ENCODE results near the gene NDST1. TPM values are rescaled to one million over a fixed set of nuclear protein-coding genes. Genes with fewer than 3 reads are reported as not detected.

The NDST1 gene
- polyA plus RNA-seq, 2 of the 4 experiments (the other 2 are of a cell fraction), result 24.4 to 50.8 TPM

GRCh38 chr5:150499437-150499956 is 8.4 kb upstream of the NDST1 start:
- CTCF ChIA-PET, result interaction anchor here (0.6 to 33.5 kb wide), 7 partner anchors 17 to 263 kb away, joined by 3 to 439 read pairs (median 4); partner anchors contain the start of gene NDST1
- DNase-seq (ENCODE audit: low read depth in 1 of 2, low spot score in 1 of 2) (no peak), ATAC-seq (no peak), FAIRE-seq (no peak)
- no peak overlapping the region for H3K4me3 ChIP-seq
- POLR2A ChIA-PET, result no interaction called here
- no peaks in the 10 kb centered on the region for H3K9me3 ChIP-seq
- peak overlapping the region; percentile 89 for H3K4me2 ChIP-seq
- no peak for TF ChIP-seq TP53 (CRISPR knock-in tag; IDR thresholded peaks at IDR 0.05)
- TF ChIP-seq HDAC2 (IDR thresholded peaks at IDR 0.05), result no peak
- no peak for TF ChIP-seq ESRRA (IDR thresholded peaks at IDR 0.05; ENCODE audit: borderline replicate concordance, low read length)
- TF ChIP-seq HOXB13 (CRISPR knock-in tag; IDR thresholded peaks at IDR 0.05; ENCODE audit: low read depth), result no peak
- no peak for TF ChIP-seq CEBPB (IDR thresholded peaks at IDR 0.05)
- TF ChIP-seq ZSCAN20 (CRISPR knock-in tag; IDR thresholded peaks at IDR 0.05), result no peak
- TF ChIP-seq PBX3 (IDR thresholded peaks at IDR 0.05), result no peak
- TF ChIP-seq USF2 (IDR thresholded peaks at IDR 0.05), result no peak
- no peak for TF ChIP-seq ZC3H11A (IDR thresholded peaks at IDR 0.05)
- no peak for TF ChIP-seq HMGXB4 (CRISPR knock-in tag; IDR thresholded peaks at IDR 0.05; ENCODE audit: borderline replicate concordance)
- no peak for TF ChIP-seq HOXA7 (CRISPR knock-in tag; IDR thresholded peaks at IDR 0.05)
- no peak for TF ChIP-seq CHD4 (IDR thresholded peaks at IDR 0.05; ENCODE audit: borderline replicate concordance)
- TF ChIP-seq MAZ (IDR thresholded peaks at IDR 0.05; ENCODE audit: borderline replicate concordance, low read depth, low read length), result no peak
- 89% methylated on average over 7 of the region's 7 CpGs for WGBS (ENCODE audit: missing lambda C conversion rate)
- peak overlapping the region; percentile 88 to 90; a peak in 4 of 6 replicates for H3K27ac ChIP-seq
- H3K4me1 ChIP-seq, result peaks cover 87% of the 10 kb centered on the region

GRCh38 chr5:150500328-150500841 is 7.5 kb upstream of the NDST1 start:
- DNase-seq (ENCODE audit: low read depth in 1 of 2, low spot score in 1 of 2), result no peak
- no peak for ATAC-seq
- Histone ChIP-seq H3K4me3 (no peak overlapping the region), H3K9me3 (no peaks in the 10 kb centered on the region), H3K27ac (peak overlapping the region; percentile 88 to 90; a peak in 4 of 6 replicates), H3K4me1 (peaks cover 90% of the 10 kb centered on the region), H3K4me2 (peak overlapping the region; percentile 89; the same call in 2 of the 3 replicates)
- WGBS (ENCODE audit: missing lambda C conversion rate), result 62% methylated on average over 3 of the region's 3 CpGs
- no peak for FAIRE-seq
- TF ChIP-seq ATOH8 (CRISPR knock-in tag; IDR thresholded peaks at IDR 0.05; ENCODE audit: low read depth) (no peak), SMC3 (IDR thresholded peaks at IDR 0.05) (no peak), CHD2 (IDR thresholded peaks at IDR 0.05; ENCODE audit: low read length, partially characterized antibody) (no peak), BHLHE40 (IDR thresholded peaks at IDR 0.05; ENCODE audit: low read depth, low read length) (no peak), EHF (CRISPR knock-in tag; IDR thresholded peaks at IDR 0.05) (no peak), KDM1A (IDR thresholded peaks at IDR 0.05; ENCODE audit: low read depth) (no peak), HEYL (CRISPR knock-in tag; IDR thresholded peaks at IDR 0.05) (no peak), PHF8 (IDR thresholded peaks at IDR 0.05; ENCODE audit: borderline replicate concordance, low read depth) (no peak), HDAC2 (IDR thresholded peaks at IDR 0.05) (no peak), FOSB (CRISPR knock-in tag; IDR thresholded peaks at IDR 0.05) (no peak), ESRRA (IDR thresholded peaks at IDR 0.05; ENCODE audit: borderline replicate concordance, low read length) (no peak), HES2 (IDR thresholded peaks at IDR 0.05) (no peak), FOXS1 (CRISPR knock-in tag; IDR thresholded peaks at IDR 0.05) (no peak)
- CTCF ChIA-PET, result interaction anchor here (0.9 to 33.5 kb wide), 3 partner anchors 17 to 42 kb away, joined by 3 to 439 read pairs (median 19); partner anchors contain the start of gene NDST1
- POLR2A ChIA-PET, result no interaction called here
